SK-N-SH (cell line): ENCODE data around the gene CACYBP. TPM values are rescaled to one million over a fixed set of nuclear protein-coding genes. Genes with fewer than 3 reads are reported as not detected.

ENCODE experiments used
- CTCF ChIA-PET: fragments of 300-600, 350-600 bp; formaldehyde crosslinking; extraction: SDS; loops from one replicate; lab custom pipeline; 2021; lab: Yijun Ruan, JAX
- POLR2A ChIA-PET: fragments of 350-600 bp; sonication (Branson Sonifier 250); formaldehyde crosslinking; extraction: SDS; loops from one replicate; lab custom pipeline; 2020; ENCODE audit warnings: antibody characterized with exemption, inconsistent platforms; lab: Yijun Ruan, JAX
- DNase-seq: peaks from one replicate; pipeline ENCODE4 v3.0.0; 2012
- H2AFZ ChIP-seq: fragments of 200-600 bp; sonication (generic); 2 replicates; pipeline ENCODE4 v1.8.1; 2016; ENCODE audit warnings: antibody characterized with exemption, mild to moderate bottlenecking, low read depth
- H3F3A ChIP-seq: fragments of 200-600 bp; sonication (generic); replicated peaks from 2 replicates; pipeline ENCODE3; 2016; ENCODE audit warnings: antibody characterized with exemption, mild to moderate bottlenecking; ENCODE audit not compliant: insufficient read depth
- H3K27ac ChIP-seq, 2 experiments: fragments of 200-500 bp in 1 of 2; fragments of 200-600 bp in 1 of 2; sonication (Bioruptor generic) in 1 of 2; sonication (generic), shearing (Covaris generic) in 1 of 2; 2 replicates each; pipeline versions ENCODE4 v1.5.1 to v1.6.1; 2014 to 2016; ENCODE audit warnings: low read depth in 2 of 2, inconsistent platforms in 1 of 2, low read length in 1 of 2, mild to moderate bottlenecking in 1 of 2, mixed read lengths in 1 of 2
- H3K27me3 ChIP-seq: fragments of 200-600 bp; sonication (generic), shearing (Covaris generic); 2 replicates; pipeline ENCODE4 v1.6.1; 2016; ENCODE audit warnings: mixed run types; ENCODE audit not compliant: insufficient read depth
- H3K36me3 ChIP-seq, 2 experiments: fragments of 200-500 bp in 1 of 2; fragments of 200-600 bp in 1 of 2; sonication (Bioruptor generic) in 1 of 2; sonication (generic) in 1 of 2; replicated peaks in 1 of 2; 2 replicates each; pipeline versions ENCODE3 to v1.5.1; 2014 to 2016; ENCODE audit warnings: low read length in 1 of 2, mild to moderate bottlenecking in 1 of 2; ENCODE audit not compliant: insufficient read depth in 2 of 2, control insufficient read depth in 1 of 2
- H3K4me1 ChIP-seq, 2 experiments: fragments of 200-500 bp in 1 of 2; fragments of 200-600 bp in 1 of 2; sonication (Bioruptor generic) in 1 of 2; sonication (generic), shearing (Covaris generic) in 1 of 2; 2 replicates each; pipeline versions ENCODE4 v1.5.1 to v1.6.1; 2014 to 2016; ENCODE audit warnings: low read depth in 1 of 2, low read length in 1 of 2, mixed run types in 1 of 2; ENCODE audit not compliant: insufficient read depth in 2 of 2, control insufficient read depth in 1 of 2
- H3K4me2 ChIP-seq: fragments of 200-600 bp; sonication (generic), shearing (Covaris generic); 2 replicates; pipeline ENCODE4 v1.6.1; 2017; ENCODE audit warnings: mixed run types
- H3K4me3 ChIP-seq, 2 experiments: fragments of 200-500 bp in 1 of 2; fragments of 200-600 bp in 1 of 2; sonication (Bioruptor generic) in 1 of 2; sonication (generic), shearing (Covaris generic) in 1 of 2; 2 replicates each; pipeline versions ENCODE4 v1.5.1 to v1.8.1; 2014 to 2016; ENCODE audit warnings: low read depth in 2 of 2, inconsistent platforms in 1 of 2, low read length in 1 of 2, mild to moderate bottlenecking in 1 of 2, mixed read lengths in 1 of 2, moderate library complexity in 1 of 2
- H3K79me2 ChIP-seq: fragments of 200-600 bp; sonication (generic); 2 replicates; pipeline ENCODE4 v1.8.1; 2017; ENCODE audit warnings: mild to moderate bottlenecking; ENCODE audit not compliant: insufficient read depth
- H3K9ac ChIP-seq: fragments of 200-600 bp; sonication (generic); 2 replicates; pipeline ENCODE4 v1.6.1; 2017; ENCODE audit warnings: mixed run types
- H3K9me2 ChIP-seq: fragments of 200-600 bp; sonication (generic); 2 replicates; pipeline ENCODE4 v1.6.1; 2017; ENCODE audit warnings: mixed run types
- H3K9me3 ChIP-seq: fragments of 200-600 bp; sonication (generic); 2 replicates; pipeline ENCODE4 v1.6.1; 2017; ENCODE audit warnings: mixed run types, mild to moderate bottlenecking, moderate library complexity
- H4K20me1 ChIP-seq: fragments of 200-600 bp; sonication (generic); 2 replicates; pipeline ENCODE4 v1.6.1; 2017; ENCODE audit warnings: mild to moderate bottlenecking, mixed run types; ENCODE audit not compliant: insufficient read depth
- CHD2 ChIP-seq: fragments of 150-350 bp; IDR thresholded peaks from 2 replicates; pipeline ENCODE4 v1.6.1; 2018; ENCODE audit warnings: low read length; ENCODE audit not compliant: partially characterized antibody
- CTCF ChIP-seq: fragments of 200-600 bp; sonication (generic); IDR thresholded peaks from 2 replicates; pipeline ENCODE4 v1.6.1; 2017; ENCODE audit warnings: antibody characterized with exemption, mild to moderate bottlenecking, moderate library complexity
- ELF1 ChIP-seq: IDR thresholded peaks from 2 replicates; pipeline ENCODE4 v1.4.0; 2012
- EZH2phosphoT487 ChIP-seq: fragments of 200-600 bp; sonication (generic); IDR thresholded peaks from 2 replicates; pipeline ENCODE4 v1.6.1; 2017; ENCODE audit warnings: low read depth, mixed run types, mild to moderate bottlenecking, antibody characterized with exemption, moderate library complexity, borderline replicate concordance
- GATA2 ChIP-seq: sonication (generic); formaldehyde crosslinking; IDR thresholded peaks from 2 replicates; pipeline ENCODE4 v1.5.0; 2020; ENCODE audit warnings: mild to moderate bottlenecking, missing genetic modification reagents
- IRF3 ChIP-seq: fragments of 150-350 bp; IDR thresholded peaks from 2 replicates; pipeline ENCODE4 v1.6.1; 2016; ENCODE audit warnings: mild to moderate bottlenecking, low read depth, low read length
- JUND ChIP-seq: IDR thresholded peaks from 2 replicates; pipeline ENCODE4 v1.4.0; 2012
- MAX ChIP-seq: IDR thresholded peaks from 2 replicates; pipeline ENCODE4 v1.4.0; 2012; ENCODE audit warnings: low read depth
- NRF1 ChIP-seq: IDR thresholded peaks from 2 replicates; pipeline ENCODE4 v1.6.1; 2012; ENCODE audit warnings: low read depth, mild to moderate bottlenecking, low read length
- POLR2AphosphoS5 ChIP-seq: IDR thresholded peaks from 2 replicates; pipeline ENCODE4 v1.6.1; 2012; ENCODE audit warnings: low read depth, low read length
- RAD21 ChIP-seq: IDR thresholded peaks from 2 replicates; pipeline ENCODE4 v1.6.1; 2012; ENCODE audit warnings: mild to moderate bottlenecking, low read length
- RCOR1 ChIP-seq: fragments of 150-350 bp; IDR thresholded peaks from 2 replicates; pipeline ENCODE4 v1.6.1; 2017; ENCODE audit warnings: antibody characterized with exemption, low read length
- RFX5 ChIP-seq: IDR thresholded peaks from 2 replicates; pipeline ENCODE4 v1.6.1; 2012; ENCODE audit warnings: mild to moderate bottlenecking, improper control_type of control experiment, low read length
- USF1 ChIP-seq: IDR thresholded peaks from 2 replicates; pipeline ENCODE4 v1.4.0; 2012; ENCODE audit warnings: low read depth, borderline replicate concordance
- USF2 ChIP-seq: fragments of 150-350 bp; IDR thresholded peaks from 2 replicates; pipeline ENCODE4 v1.6.1; 2017; ENCODE audit warnings: antibody characterized with exemption, low read length, low read depth, borderline replicate concordance
- ZBTB33 ChIP-seq: IDR thresholded peaks from 2 replicates; pipeline ENCODE4 v1.4.0; 2012; ENCODE audit warnings: low read depth, borderline replicate concordance
- WGBS: methylation state at CpG from one replicate; pipeline ENCODE4 v1.1.6; 2017; ENCODE audit warnings: low lambda C conversion rate; 5-methylcytosine and 5-hydroxymethylcytosine counted together
- polyA plus RNA-seq, 3 experiments: library from polyadenylated mRNA; depleted of rRNA; stranded (reverse); fragments of >200 nt; gene quantifications; 2 replicates each; pipeline ENCODE4 v1.2.3, GENCODE V29; 2012

The CACYBP gene
- polyA plus RNA-seq, 1 of the 3 experiments (the other 2 are of a cell fraction): 56.2 TPM

- TF ChIP-seq USF2: 0 out of 2 replicates have a peak, but pooled peaks have one; percentile 9
- no peak for TF ChIP-seq CHD2
- peak; percentile 89; the same call in 1 of the 2 replicates for TF ChIP-seq MAX
- no peak for TF ChIP-seq USF1
- no peak for TF ChIP-seq GATA2
- peak; percentile 16; the same call in 1 of the 2 replicates for TF ChIP-seq ZBTB33
- TF ChIP-seq RAD21: no peak
- no peak for TF ChIP-seq RFX5
Observed at GRCh38 chr1:174999936-175000696, at the start of gene CACYBP (continued).

GRCh38 chr1:174953285-174954072 is 46.3 kb upstream of the CACYBP start:
- DNase-seq: no peak
- no peaks in the 10 kb centered on the region for H3F3A ChIP-seq
- no peak overlapping the region for H3K27ac ChIP-seq
- ChIA-PET POLR2A (no interaction called here), CTCF (interaction anchor here (1.4 to 1.5 kb wide), 3 partner anchors 13 to 30 kb away, joined by 3 to 4 read pairs (median 3); no protein-coding TSS in a partner anchor)
- 71% methylated on average over 11 of the region's 11 CpGs for WGBS
- no peak for TF ChIP-seq POLR2AphosphoS5
- no peak for TF ChIP-seq ZBTB33
- TF ChIP-seq NRF1: no peak
- no peak for TF ChIP-seq IRF3
- TF ChIP-seq CTCF: no peak
- no peak for TF ChIP-seq RCOR1
- no peak for TF ChIP-seq GATA2
- TF ChIP-seq EZH2phosphoT487: no peak
- no peak for TF ChIP-seq ELF1
- no peak for TF ChIP-seq JUND
- no peaks in the 10 kb centered on the region for H4K20me1 ChIP-seq
- no peak overlapping the region for H3K9ac ChIP-seq
- no peak overlapping the region for H3K4me3 ChIP-seq
- H3K9me2 ChIP-seq: no peaks in the 10 kb centered on the region
- H3K4me2 ChIP-seq: no peak overlapping the region
- H2AFZ ChIP-seq: no peak overlapping the region
- peaks cover 0 to 4% of the 10 kb centered on the region in 2 experiments; a peak in 2 of 4 replicates for H3K4me1 ChIP-seq
- H3K79me2 ChIP-seq: no peaks in the 10 kb centered on the region
- no peaks in the 10 kb centered on the region for H3K9me3 ChIP-seq
- no peaks in the 10 kb centered on the region for H3K36me3 ChIP-seq
- H3K27me3 ChIP-seq: no peaks in the 10 kb centered on the region
